ENCODE data around the gene ZNRF3. TPM values are rescaled to one million over a fixed set of nuclear protein-coding genes. Genes with fewer than 3 reads are reported as not detected.
"Not testable (repeated sequence)": the region's sequence is repeated elsewhere in the genome, so short reads cannot be mapped to it uniquely, and the experiment has no call there.

ZNRF3 gene
- total RNA-seq, 1 experiment from 2014 or later = 5.5 TPM

DNA sequence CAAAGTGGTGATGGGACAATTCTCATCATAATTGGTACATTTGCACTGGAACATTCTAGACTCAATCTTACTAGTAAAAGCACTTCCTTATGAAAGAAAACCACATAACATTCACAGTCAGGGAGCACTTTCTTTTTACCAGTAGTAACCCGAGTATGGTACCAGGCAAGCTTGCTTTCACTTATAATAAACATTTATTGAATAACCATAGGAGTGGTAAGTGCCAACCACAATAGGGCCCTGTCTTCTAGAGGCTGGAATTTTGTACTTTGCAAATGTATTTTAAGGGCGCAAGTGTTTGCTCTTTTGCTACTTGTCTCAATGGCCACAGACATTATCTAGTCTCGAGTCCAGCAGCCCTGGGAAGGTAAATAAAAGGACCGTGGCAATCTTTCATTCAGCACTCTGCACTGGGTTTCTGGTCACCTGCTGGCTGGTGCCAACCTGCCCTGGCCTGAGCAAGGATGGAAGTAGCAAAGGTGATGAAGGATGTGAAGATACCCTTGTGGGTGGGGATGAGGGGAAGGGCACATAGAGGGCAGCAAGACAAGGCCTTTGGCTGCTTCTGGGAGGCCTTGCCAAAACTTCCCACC lies 154.1 kb downstream of the ZNRF3 start:
- DNase-seq (ENCODE audit: low read depth) = no peak

DNA sequence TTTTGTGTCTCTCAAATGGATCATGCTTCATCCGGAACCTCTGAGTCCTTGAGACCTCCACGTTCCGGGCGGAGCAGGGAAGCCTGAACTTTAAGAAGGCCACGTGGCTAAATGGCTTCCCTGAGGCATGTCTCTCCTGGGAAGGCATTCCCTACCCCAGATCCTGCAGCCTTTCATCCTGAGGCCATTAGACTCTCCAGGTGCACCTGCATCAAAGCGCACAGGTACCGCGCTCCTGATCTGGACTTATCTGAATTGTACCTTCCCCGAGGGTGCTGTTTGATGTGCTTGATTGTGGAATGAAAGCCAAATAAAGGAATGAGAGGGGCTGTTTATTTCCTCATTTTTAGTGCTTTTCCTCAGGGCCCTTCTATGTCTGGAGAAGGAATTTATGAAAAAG lies 155.8 kb downstream of the ZNRF3 start:
- DNase-seq (ENCODE audit: low read depth) = no peak

DNA sequence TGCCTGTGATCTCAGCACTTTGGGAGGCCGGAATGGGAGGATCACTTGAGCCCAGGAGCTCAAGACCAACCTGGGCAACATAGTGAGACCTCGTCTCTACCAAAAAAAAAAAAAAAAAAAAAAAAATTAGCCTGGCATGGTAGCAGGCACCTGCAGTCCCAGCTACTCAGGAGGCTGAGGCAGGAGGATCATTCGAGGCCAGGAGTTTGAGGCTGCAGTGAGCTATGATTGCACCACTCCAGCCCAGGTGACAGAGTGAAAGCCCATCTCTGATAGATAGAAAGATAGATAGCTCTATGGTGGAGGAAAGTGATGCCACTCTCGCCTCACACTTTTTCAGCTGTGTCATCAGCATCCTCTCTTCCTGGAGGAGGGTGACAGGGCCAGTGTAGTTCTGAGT lies 156.3 kb downstream of the ZNRF3 start:
- DNase-seq (ENCODE audit: low read depth) = not testable (repeated sequence)

DNA sequence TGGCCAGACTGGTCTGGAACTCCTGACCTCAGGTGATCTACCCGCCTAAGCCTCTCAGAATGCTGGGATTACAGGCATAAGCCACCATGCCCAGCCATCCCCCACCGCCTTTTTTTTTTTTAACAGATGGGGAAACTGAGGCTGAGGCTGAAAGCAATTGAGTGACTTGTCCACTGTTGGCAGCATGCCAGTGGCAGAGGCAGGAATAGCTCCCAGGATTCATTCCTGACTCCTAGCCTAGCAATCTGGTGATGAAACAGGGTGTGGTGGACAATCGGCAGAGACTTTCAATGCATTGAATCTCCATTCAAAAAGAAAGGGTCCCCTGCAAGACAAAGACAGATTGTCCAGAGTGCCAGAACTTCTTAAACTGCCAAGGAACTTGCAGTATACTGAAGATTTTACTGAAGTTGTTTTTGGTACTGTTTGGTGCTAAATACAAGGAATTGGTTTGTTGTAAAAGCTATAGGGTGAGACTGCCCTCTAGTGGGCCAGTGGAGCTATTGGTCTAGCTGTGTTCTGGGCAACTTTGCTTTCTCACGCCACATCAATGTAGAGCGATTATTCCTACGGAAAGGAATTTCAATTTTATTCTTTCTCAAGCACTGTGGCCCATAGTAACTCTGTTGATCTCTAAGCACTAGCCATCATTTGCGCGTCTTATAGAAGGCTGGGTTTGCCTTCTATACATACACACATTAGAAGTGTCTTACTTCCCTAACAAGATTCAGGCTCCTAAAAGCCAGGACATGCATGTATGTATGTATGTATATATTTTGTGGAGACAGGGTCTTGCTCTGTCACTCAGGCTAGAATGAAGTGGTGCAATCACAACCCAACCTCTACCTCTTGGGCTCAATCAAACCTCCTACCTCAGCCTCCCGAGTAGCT lies 157.3 kb downstream of the ZNRF3 start:
- DNase-seq (ENCODE audit: low read depth) = peak; percentile 79

DNA sequence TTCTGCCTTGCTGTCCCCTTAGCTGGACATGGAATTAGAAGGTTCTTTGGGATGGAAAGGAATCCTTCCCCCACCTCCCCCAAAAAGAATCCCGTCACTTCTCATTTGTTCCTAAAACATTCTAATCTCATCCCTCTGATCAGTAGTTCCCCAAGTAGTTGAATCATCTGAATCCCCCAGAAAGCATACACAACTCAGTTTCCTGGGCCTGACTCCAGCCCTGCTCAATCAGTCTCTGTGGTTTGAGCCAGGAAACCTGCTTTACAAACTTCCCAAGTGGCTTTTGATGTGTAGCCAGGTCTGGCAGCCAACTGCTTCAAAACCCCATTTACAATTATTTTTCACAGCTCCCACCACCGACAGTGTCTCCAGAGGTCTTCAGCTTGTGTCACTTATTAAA lies 158.0 kb downstream of the ZNRF3 start:
- peak; percentile 79 for DNase-seq (ENCODE audit: low read depth)

DNA sequence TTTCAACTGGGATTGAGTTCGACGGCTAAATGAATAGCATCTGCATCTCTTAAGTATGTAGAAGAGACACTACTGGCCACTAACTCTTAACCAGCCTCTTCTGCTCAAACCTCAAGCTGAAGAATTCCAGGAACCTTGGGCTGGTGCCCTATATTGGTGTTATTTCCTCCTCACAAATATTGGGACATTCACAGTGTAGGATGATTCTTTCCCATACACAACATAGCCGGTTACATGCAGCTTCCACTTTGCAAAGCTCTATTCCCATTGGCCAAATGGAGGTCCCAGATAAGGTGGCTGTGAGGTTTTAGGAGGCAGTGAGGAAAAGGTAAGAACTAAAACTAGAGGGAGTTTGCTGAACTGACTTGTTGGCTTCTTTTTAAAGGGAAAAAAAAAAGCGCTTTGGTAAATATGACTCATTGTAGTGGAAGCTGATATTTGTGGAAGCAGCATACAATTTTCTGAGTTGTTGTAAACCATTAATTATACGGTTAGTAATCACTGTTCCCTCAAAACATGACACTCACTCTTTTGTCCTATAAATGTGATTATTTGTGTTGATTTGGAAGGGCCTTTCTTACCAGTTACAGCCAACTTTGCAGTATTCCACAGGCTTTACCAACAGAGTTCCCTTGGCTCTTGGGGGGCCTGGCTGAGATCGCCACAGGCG lies 160.7 kb downstream of the ZNRF3 start:
- peak; percentile 14 for DNase-seq (ENCODE audit: low read depth)

DNA sequence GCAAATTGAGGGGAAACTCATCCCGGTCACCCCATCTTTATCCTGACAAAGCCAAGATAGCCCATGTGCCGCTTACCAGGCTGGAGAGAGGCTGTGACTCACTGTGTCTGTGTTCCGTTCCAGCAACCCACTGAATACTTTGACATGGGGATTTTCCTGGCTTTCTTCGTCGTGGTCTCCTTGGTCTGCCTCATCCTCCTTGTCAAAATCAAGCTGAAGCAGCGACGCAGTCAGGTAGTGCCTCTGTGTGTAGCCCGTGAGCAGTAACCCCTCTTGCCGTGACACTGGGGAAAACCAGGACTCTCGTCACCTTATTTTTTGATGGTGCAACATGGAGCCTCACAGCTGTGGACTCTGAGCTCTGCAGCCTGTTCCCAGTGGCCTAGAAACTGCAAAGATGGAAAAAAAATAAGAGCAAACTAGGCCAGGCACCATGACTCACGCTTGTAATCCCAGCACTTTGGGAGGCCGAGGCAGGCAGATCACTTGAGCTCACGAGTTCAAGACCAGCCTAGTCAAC lies 161.3 kb downstream of the ZNRF3 start:
- DNase-seq (ENCODE audit: low read depth) = peak; percentile 85

DNA sequence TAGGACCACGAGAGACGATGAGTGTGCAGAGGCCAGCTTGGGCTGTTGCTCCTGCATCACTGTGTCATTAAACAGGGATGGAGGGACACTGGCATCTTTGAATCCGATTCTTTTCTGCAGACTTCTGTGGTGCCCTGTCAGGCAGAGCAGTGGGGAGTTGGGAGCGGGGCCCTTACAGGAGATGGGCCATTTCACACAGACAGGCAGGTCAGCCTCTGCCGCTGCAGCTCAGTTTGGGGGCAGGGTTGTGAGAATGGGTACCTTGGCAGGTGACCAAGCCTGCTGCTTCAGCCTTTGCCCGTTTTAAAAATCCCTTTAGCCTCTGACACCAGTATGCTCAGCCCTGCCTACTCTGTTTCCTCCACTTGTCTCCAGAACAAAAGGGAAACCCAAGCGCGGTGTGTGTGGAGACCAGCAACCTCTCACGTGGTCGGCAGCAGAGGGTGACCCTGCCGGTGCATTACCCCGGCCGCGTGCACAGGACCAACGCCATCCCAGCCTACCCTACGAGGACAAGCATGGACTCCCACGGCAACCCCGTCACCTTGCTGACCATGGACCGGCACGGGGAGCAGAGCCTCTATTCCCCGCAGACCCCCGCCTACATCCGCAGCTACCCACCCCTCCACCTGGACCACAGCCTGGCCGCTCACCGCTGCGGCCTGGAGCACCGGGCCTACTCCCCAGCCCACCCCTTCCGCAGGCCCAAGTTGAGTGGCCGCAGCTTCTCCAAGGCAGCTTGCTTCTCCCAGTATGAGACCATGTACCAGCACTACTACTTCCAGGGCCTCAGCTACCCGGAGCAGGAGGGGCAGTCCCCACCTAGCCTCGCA lies 165.7 kb downstream of the ZNRF3 start:
- no peak for DNase-seq (ENCODE audit: low read depth)

DNA sequence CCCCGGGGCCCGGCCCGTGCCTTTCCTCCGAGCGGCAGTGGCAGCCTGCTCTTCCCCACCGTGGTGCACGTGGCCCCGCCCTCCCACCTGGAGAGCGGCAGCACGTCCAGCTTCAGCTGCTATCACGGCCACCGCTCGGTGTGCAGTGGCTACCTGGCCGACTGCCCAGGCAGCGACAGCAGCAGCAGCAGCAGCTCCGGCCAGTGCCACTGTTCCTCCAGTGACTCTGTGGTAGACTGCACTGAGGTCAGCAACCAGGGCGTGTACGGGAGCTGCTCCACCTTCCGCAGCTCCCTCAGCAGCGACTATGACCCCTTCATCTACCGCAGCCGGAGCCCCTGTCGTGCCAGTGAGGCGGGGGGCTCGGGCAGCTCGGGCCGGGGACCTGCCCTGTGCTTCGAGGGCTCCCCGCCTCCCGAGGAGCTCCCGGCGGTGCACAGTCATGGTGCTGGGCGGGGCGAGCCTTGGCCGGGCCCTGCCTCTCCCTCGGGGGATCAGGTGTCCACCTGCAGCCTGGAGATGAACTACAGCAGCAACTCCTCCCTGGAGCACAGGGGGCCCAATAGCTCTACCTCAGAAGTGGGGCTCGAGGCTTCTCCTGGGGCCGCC lies 166.4 kb downstream of the ZNRF3 start:
- DNase-seq (ENCODE audit: low read depth) = no peak

DNA sequence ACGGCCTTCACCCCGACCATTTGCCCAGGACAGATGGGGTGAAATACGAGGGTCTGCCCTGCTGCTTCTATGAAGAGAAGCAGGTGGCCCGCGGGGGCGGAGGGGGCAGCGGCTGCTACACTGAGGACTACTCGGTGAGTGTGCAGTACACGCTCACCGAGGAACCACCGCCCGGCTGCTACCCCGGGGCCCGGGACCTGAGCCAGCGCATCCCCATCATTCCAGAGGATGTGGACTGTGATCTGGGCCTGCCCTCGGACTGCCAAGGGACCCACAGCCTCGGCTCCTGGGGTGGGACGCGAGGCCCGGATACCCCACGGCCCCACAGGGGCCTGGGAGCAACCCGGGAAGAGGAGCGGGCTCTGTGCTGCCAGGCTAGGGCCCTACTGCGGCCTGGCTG lies 167.1 kb downstream of the ZNRF3 start:
- no peak for DNase-seq (ENCODE audit: low read depth)

DNA sequence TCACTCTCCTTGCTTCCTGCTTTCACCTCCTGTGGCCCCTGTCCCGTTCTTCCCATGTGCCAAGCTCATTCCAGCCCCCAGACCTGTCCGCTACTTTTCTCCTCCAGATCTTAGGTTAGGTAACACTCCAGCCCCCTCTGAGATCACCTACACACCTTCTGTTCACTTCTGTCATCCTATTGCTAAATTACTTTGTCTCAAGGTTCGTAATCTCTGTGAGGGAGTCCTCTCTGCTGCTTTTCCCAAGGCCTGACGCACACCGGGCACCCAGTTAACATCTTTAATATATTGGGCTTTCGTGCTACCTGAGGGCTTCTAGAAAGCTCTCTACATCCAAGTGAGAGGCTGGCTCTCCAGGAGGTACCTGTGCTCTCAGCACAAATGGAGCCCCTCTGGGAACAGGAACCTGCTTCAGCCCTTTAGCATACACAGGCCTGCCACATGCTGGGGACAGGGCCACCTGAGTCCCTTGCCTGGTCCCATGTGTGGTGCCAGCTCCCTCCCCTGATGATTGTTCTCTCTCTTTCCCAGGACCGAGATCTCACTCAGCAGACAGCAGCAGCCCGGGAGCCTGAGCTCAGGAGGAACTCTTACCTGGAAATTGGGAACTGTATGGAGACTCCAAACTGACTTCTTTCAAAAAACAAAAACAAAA lies 169.8 kb downstream of the ZNRF3 start:
- DNase-seq (ENCODE audit: low read depth) = no peak

DNA sequence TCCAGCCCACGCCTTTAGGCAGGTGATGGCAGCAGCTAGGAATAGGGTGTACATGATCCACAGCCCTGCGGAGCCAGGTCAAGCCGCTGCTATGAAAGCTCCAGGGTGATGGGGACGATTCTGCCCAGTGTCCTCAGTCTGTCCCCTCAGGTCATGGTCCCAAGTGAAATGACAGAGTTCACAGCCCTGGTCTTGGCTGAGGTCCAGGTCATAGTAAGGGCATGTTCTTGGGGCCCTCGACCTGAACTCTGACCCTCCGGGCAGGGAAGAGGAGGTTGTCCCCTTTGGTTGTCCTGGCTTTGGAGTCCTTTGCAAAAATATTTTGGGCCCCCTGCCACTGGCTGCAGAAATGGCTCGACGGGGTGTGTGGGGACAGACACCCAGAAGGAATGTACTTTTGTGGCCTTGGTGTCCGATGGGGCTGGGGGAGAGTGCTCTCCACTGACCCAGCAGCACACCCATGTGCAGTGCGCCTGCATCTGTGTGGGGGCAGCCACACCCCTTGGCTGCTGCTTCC lies 170.9 kb downstream of the ZNRF3 start:
- DNase-seq (ENCODE audit: low read depth) = no peak

DNA sequence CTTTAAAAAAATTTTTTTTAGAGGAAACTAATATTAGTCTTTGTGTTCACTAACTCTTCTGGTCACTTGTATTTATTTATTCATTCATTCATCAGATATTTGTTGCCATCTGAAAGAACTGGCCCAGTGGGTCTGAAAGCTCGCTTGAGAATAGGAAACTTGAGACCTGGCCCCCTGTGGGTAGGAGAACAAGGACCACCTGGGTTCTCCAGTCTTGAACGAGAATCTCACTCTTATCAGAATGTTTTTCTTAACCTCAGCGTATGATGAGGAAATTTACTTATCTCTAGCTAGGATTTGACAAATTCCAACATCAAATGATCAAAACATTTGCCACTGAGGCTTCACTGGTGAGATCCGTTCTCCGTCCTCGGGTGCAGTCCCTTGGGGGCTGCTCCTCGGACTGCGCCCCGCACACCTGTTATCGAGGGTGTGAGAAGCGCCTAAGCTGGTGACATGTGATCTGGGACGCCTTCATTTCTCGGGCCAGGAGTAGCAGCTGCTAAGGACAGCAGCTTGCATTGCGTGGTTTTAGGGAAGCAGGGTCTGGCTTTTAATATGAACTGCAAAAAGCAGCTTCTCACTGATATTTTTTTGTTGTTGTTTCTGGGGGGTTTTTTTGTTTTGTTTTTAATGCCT lies 171.9 kb downstream of the ZNRF3 start:
- no peak for DNase-seq (ENCODE audit: low read depth)

DNA sequence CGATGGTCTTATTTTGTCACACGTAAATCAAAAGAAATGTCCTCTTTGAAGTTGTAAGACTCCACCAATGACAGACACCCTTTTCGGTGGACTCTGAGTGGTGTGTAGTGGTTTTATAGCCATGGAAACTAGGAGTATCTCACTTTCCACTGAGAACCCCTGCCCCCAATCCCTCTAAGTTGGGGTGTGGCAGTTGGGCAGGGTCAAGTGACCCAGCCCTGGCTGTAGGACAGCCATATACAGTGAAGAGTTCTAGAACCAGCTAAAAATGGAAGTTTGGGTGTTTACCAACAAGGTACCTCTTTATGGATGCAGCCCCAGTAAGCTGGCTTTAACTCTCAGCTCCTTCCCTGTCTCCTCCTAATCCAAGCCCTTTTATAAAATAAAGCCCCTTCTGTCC lies 173.1 kb downstream of the ZNRF3 start:
- no peak for DNase-seq (ENCODE audit: low read depth)

DNA sequence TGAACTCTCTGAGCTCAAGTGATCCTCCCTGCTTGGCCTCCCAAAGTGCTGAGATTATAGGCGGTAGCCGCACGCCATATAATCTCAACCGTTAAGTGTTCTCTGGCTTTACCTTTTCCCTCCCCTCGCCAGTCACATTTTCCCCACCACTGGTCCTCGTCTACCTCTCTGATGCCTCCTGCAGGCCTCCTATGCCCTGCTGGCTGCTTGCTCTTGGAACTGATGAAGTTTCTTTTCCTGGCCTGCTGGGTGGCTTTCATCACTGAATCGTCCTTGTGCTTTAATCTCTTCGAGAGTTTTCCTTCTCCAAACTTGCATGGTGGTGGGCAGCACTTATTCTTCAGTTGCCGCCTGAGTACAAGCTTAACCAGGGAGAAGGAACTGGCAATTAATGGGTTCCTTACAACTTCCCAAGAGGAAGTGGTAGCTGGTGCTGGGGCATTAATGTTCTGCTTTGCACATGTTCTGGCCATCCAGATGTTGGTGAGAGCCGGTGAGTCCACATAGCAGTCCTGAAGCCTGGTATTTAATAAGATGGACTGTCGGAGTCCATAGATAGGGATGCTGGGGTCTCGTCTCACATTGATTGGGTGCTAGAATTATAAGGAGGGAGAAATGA lies 177.0 kb downstream of the ZNRF3 start:
- no peak for DNase-seq (ENCODE audit: low read depth)

DNA sequence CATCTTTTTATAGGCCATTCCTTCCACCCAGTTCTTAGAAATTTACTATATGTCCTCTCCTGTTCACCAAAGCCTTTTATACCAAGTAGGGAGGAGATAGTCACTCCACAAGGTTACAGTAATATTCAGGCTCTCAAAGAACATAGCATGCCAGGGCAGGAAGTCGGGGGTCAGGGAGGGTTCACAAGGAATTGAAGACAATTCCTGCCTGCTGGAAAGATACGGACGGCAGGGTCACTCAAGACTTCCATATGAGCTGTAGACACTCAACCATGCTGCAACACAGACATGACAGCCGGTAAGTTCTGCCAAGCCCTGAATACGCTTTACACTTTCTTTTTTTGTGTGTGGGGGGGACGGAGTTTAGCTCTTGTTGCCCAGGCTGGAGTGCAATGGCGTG lies 177.6 kb downstream of the ZNRF3 start:
- no peak for DNase-seq (ENCODE audit: low read depth)

DNA sequence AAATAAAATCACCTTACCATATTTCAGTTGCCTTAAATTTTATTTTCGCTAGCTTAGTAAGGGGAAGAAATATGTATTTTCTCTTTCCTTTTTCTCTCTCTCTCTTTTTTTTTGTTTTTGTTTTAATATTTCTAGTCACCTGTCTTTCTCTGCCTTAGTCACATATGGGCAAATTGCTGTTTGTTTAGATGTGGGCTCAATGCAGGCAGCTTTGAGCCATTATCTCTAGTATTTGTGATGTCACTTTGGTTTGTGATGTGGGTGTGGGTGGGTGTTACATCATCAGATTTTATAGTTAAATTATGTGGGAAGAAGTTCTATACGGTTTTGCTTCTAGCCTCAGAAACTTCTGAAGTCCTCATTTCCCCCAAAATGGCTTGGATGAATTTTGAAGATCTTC lies 178.4 kb downstream of the ZNRF3 start, which contains the start of gene C22orf31:
Gene C22orf31, minus strand, starts transcription at position 59 of the 400 bp plus-strand sequence. Its CDS starts 39 bp downstream, at position 20.
- DNase-seq (ENCODE audit: low read depth) = no peak

DNA sequence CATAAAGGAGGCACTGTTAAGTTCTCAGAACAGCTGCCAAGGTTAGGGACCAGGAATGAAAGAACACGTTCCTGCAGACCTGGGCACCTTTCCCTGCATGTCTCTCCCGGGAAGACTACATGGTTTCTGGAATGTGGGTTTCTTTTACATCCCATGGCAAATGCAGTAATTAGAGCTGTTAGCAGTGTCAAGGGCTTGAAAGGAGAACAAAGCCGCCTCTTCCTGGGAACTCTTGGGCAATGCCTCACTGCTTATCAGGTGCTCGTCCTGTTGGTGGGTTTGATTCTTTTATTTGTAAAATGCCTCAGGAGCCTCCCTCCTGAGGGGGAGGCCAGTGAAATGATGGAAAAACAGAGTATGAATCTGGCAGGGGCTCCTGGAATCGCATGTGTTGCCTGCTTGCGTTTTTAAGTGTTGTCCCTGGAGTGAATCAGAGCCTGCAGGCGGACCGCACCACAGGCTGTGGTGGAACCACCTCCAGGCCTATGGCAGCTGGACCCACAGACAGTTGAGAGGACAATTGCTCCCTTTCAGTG lies 179.0 kb downstream of the ZNRF3 start:
- peak; percentile 21 for DNase-seq (ENCODE audit: low read depth)
